Activated CD4-positive, alpha-beta T cell treated with anti-CD3 and anti-CD28 coated beads, Interleukin-2, Interleukin-6, amounts not matched to agents 100 ng/mL and 50 ng/mL, durations not matched to agents 16 hours and 8 hours (primary cell): ENCODE results near the gene APAF1.

ENCODE experiments used
- DNase-seq: peaks from one replicate; pipeline ENCODE4 v3.0.0-alpha.2; 2020

Gene APAF1

GRCh38 chr12:98669751-98670150 is 24.7 kb downstream of the APAF1 start:
- no peak for DNase-seq

- no peak for DNase-seq
These were observed 26.4 kb downstream of the APAF1 start for GRCh38 chr12:98671459-98671858.

GRCh38 chr12:98674841-98675240 is 29.8 kb downstream of the APAF1 start:
- no peak for DNase-seq

- DNase-seq, result no peak
These were observed 33.3 kb downstream of the APAF1 start for GRCh38 chr12:98678236-98678945.

GRCh38 chr12:98678946-98679610 is 34.0 kb downstream of the APAF1 start:
- no peak for DNase-seq

GRCh38 chr12:98679611-98680005 is 34.5 kb downstream of the APAF1 start:
- DNase-seq, result no peak

- no peak for DNase-seq
These were observed 39.1 kb downstream of the APAF1 start for GRCh38 chr12:98684199-98684598.

GRCh38 chr12:98686603-98687002 is 41.5 kb downstream of the APAF1 start:
- no peak for DNase-seq

- no peak for DNase-seq
These were observed 46.3 kb downstream of the APAF1 start for GRCh38 chr12:98691351-98691750.

GRCh38 chr12:98696036-98696646 is 51.1 kb downstream of the APAF1 start:
- DNase-seq, result no peak

- DNase-seq, result peak; percentile 27
These were observed 52.1 kb downstream of the APAF1 start for GRCh38 chr12:98697209-98697608.

- peak; percentile 50 for DNase-seq
These were observed 53.7 kb downstream of the APAF1 start for GRCh38 chr12:98698603-98699463.

GRCh38 chr12:98699586-98699985 is 54.5 kb downstream of the APAF1 start:
- no peak for DNase-seq

- DNase-seq, result no peak
These were observed 56.1 kb downstream of the APAF1 start for GRCh38 chr12:98701166-98701565.

GRCh38 chr12:98709022-98709421 is 63.9 kb downstream of the APAF1 start:
- DNase-seq, result no peak

- DNase-seq, result no peak
These were observed 69.3 kb downstream of the APAF1 start for GRCh38 chr12:98714426-98714825.

- no peak for DNase-seq
These were observed 74.7 kb downstream of the APAF1 start for GRCh38 chr12:98719515-98720504.

- no peak for DNase-seq
These were observed 76.2 kb downstream of the APAF1 start for GRCh38 chr12:98721204-98721702.

- DNase-seq, result peak; percentile 38
These were observed 79.5 kb downstream of the APAF1 start for GRCh38 chr12:98724384-98725155.

- peak; percentile 77 for DNase-seq
These were observed 80.6 kb downstream of the APAF1 start for GRCh38 chr12:98725476-98726247.
